HG03039 (cell line): ENCODE data around the gene HEBP1.
"Not testable (repeated sequence)": the region's sequence is repeated elsewhere in the genome, so short reads cannot be mapped to it uniquely, and the experiment has no call there.

Experiments
- ATAC-seq: cut with Tn5 transposase; IDR thresholded peaks from one replicate; pipeline ENCODE4 v1.9.1; 2021; ENCODE audit warnings: mild to moderate bottlenecking, moderate library complexity; ENCODE audit not compliant: unreplicated experiment

HEBP1 gene

GRCh38 chr12:12999959-13000615, at the start of gene HEBP1:
Gene HEBP1, minus strand, starts transcription at chr12:13000265. Its CDS starts 151 bp downstream, at chr12:13000114.
- ATAC-seq: peak; percentile 78

GRCh38 chr12:13049816-13050215, 49.8 kb upstream of the HEBP1 start:
- no peak for ATAC-seq

GRCh38 chr12:13046964-13047363, 46.9 kb upstream of the HEBP1 start:
- ATAC-seq: no peak

- no peak for ATAC-seq
Observed at GRCh38 chr12:13045816-13046215, 45.8 kb upstream of the HEBP1 start.

GRCh38 chr12:13044906-13045299, 44.8 kb upstream of the HEBP1 start:
- ATAC-seq: no peak

- ATAC-seq: peak; percentile 81
Observed at GRCh38 chr12:13044002-13044905, 44.2 kb upstream of the HEBP1 start, which contains the start of gene FAM234B. Gene FAM234B, plus strand, starts transcription at chr12:13044381. Its CDS starts 23 bp downstream, at chr12:13044404.

GRCh38 chr12:13042666-13043230, 42.7 kb upstream of the HEBP1 start:
- no peak for ATAC-seq

- no peak for ATAC-seq
Observed at GRCh38 chr12:13041224-13041623, 41.2 kb upstream of the HEBP1 start.

- ATAC-seq: no peak
Observed at GRCh38 chr12:13039328-13039956, 39.4 kb upstream of the HEBP1 start.

- no peak for ATAC-seq
Observed at GRCh38 chr12:13038491-13039161, 38.6 kb upstream of the HEBP1 start.

GRCh38 chr12:13036881-13037280, 36.8 kb upstream of the HEBP1 start:
- ATAC-seq: no peak

- ATAC-seq: not testable (repeated sequence)
Observed at GRCh38 chr12:13035335-13035734, 35.3 kb upstream of the HEBP1 start.

GRCh38 chr12:13033476-13033875, 33.4 kb upstream of the HEBP1 start:
- no peak for ATAC-seq

GRCh38 chr12:13032164-13032563, 32.1 kb upstream of the HEBP1 start:
- ATAC-seq: no peak

- ATAC-seq: no peak
Observed at GRCh38 chr12:13030541-13031291, 30.7 kb upstream of the HEBP1 start.

GRCh38 chr12:13028825-13029570, 28.9 kb upstream of the HEBP1 start:
- no peak for ATAC-seq

- ATAC-seq: no peak
Observed at GRCh38 chr12:13027508-13027907, 27.4 kb upstream of the HEBP1 start.

GRCh38 chr12:13027032-13027431, 27.0 kb upstream of the HEBP1 start:
- no peak for ATAC-seq

- ATAC-seq: no peak
Observed at GRCh38 chr12:13026286-13026685, 26.2 kb upstream of the HEBP1 start.
